AG09319 (cell line): ENCODE data around the gene UBE4A.
"Not testable (repeated sequence)": the region's sequence is repeated elsewhere in the genome, so short reads cannot be mapped to it uniquely, and the experiment has no call there.

Source experiments
- DNase-seq: peaks from one replicate; pipeline ENCODE4 v3.0.0-alpha.2; 2010; ENCODE audit warnings: low read depth; ENCODE audit errors: extremely low read depth
- TF ChIP-seq, protein P1 (sequence below): IDR thresholded peaks from 2 replicates; pipeline ENCODE4 v1.5.1; 2011; ENCODE audit warnings: low read depth, mild to moderate bottlenecking, inconsistent platforms, low read length, moderate library complexity

The UBE4A gene

DNA sequence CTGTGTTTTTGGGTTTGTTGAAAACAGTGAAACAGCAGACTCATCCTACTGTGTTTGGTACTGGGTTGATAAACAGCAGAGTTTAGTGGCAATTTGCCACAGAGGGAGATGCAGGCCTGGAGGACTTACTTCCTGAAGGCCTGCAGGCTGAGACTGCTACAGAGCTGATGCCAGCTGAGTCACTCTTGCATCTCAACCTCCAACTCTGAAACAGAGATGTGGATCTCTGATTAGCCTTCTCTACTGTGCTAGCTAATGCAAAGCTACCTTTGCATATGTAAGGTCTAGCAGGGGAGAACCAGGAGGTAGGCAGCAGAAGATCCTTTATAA is 56.3 kb downstream of the UBE4A start:
- DNase-seq: peak; percentile 93
- TF ChIP-seq, protein P1, sequence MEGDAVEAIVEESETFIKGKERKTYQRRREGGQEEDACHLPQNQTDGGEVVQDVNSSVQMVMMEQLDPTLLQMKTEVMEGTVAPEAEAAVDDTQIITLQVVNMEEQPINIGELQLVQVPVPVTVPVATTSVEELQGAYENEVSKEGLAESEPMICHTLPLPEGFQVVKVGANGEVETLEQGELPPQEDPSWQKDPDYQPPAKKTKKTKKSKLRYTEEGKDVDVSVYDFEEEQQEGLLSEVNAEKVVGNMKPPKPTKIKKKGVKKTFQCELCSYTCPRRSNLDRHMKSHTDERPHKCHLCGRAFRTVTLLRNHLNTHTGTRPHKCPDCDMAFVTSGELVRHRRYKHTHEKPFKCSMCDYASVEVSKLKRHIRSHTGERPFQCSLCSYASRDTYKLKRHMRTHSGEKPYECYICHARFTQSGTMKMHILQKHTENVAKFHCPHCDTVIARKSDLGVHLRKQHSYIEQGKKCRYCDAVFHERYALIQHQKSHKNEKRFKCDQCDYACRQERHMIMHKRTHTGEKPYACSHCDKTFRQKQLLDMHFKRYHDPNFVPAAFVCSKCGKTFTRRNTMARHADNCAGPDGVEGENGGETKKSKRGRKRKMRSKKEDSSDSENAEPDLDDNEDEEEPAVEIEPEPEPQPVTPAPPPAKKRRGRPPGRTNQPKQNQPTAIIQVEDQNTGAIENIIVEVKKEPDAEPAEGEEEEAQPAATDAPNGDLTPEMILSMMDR: no peak

DNA sequence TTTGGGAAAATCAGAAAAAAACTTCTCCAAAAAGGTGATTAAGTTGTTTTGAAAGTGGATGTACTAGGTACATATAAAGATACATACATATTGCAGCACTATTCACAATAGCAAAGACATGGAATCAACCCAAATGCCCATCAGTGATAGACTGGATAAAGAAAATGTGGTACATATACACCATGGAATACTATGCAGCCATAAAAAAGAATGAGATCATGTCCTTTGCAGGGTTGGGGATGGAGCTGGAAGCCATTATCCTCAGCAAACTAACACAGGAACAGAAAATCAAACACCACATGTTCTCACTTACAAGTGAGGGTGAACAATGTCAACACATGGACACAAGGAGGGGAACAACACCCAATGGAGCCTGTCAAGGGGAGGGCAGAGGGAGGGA is 57.5 kb downstream of the UBE4A start:
- not testable (repeated sequence) for DNase-seq

DNA sequence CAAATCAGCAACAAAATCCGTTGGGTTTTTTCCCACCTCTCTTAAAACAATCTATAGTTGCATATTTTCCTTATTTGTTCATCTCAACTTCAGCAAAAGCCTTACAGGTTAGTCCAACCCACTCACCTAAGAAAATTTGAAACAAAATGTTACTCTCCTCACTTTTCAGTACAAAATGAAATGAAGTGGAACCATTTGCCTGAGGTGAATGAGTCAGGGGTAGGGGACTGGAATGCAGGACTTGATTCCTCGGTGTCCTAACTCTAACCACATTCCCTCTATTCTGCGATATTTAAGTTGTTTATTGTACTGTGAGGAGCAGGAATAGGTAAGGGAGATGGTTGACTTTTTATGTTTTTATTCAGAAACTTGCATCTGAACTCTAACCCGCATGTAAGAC is 58.4 kb downstream of the UBE4A start:
- DNase-seq: no peak
- TF ChIP-seq, protein P1: no peak

DNA sequence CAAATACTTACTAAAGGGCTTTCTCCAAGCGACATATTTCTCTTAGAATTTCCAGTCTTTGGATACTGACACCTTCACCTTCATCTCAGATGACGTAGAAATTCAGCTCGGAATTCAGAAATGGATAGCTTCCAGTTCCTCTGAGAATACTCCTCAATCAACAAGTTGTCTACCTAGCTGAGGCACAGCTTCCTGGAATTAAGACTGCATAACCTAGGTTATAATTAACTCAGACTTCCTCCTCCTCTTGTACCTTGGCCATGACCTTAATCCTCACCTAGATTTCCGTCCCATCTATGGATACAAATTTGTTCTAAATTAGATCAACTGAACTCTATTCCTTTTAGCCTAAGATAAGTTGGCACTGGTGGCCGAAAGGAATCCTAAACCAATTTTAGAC is 59.4 kb downstream of the UBE4A start:
- no peak for DNase-seq
- TF ChIP-seq, protein P1: no peak

DNA sequence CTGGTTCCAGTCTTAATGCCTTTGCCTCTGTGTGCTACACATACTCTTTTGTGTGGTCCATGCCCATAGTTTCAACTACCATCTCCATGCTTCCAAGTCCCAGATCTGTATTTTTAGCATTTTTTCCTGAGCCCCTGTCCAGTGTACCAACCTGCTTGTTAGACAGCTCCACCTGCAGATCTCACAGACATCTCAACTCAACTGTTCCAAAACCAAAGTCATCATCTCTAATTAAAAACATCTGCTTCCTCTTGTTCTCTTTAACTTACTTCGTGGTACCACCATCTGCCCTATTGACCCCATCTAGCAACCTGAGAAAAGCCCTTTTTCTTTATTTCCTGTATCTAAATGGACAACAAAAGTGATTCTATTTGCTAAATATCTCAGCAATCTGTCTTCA is 68.3 kb downstream of the UBE4A start:
- TF ChIP-seq, protein P1: no peak
- DNase-seq: no peak

DNA sequence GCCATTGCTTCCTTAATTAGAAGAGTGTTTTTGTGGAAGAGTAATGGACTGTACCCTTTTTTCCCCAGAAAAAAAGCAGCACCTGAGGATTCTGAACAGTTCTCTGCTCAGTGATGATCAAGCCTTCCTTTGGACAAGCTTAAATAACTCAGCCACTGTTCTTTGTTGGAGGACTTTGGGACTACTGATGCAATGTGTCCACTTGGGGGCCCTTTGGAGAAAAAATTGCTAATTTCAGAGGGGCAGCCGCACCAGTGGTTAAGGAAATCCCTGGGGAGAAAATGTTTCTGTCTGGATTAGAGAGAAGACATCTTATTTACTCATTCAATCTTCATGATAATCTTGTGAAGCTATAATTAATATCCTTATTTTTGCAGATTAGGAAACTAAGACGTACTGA is 71.6 kb downstream of the UBE4A start:
- DNase-seq: no peak
- TF ChIP-seq, protein P1: no peak

DNA sequence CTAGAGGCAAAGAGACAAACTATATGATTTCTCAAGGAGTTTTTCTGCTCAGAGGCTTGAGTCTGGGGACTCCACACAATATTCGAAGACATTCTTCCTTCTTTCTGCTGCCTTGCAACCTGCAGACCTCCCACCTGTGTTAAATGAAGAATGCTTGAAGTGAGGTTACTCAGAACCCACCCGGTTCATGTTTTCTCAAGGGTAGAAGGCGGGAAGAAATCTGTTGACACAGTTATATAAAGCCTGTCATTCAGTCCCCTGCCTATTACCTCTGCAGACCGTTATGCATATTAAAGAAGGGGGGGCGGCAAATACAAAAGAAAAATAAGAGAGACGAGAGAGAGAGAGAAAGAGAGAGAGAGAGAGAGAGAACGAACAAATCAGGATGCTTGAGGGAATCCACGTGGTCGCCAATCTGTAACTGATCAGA is 74.7 kb downstream of the UBE4A start:
- TF ChIP-seq, protein P1: no peak
- DNase-seq: no peak

DNA sequence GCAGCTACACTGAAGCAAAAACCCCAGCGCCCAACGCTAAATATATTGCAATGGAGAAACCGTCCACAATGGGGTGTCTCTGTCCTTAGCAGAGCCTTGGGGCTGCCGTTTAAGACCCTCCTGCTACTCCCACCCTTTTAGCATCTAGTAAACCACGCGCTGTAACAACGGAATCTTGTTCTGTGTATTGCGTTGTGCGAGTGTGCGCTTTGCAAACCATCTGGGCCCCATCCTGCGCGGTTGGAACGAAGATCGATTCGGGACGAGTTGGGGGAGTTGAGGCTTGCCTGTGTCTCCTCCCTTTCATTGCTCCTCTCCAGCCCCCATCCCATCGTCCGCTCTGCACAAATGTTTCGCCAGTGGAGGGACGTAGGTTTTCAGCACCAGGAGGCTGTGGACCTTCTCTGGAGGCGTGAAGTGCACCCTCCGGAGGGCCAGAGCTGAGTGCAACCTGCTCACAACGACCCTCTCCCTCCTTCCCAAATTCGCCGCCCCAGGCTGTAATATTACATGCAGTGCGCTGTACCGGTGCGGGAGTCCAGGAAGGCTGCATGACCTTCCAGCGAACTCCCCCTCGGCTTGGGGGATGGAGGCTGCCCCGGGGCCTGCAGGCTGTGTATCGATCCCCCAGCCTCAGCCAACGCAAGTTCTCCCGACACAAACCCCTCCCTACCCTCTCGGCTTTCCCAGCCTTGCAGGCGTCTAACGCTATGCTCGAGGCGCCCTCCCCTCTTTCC is 75.3 kb downstream of the UBE4A start:
- TF ChIP-seq, protein P1: no peak
- DNase-seq: no peak
